GM19468 (cell line): ENCODE data around the gene ANKRD44.

ENCODE experiments used
- ATAC-seq: cut with Tn5 transposase; IDR thresholded peaks from one replicate; pipeline ENCODE4 v1.9.1; 2021; ENCODE audit warnings: mild to moderate bottlenecking, moderate library complexity, moderate number of reproducible peaks; ENCODE audit not compliant: unreplicated experiment; ENCODE audit errors: extremely low read depth

Gene ANKRD44

GRCh38 chr2:197131558-197131855 lies 179.1 kb downstream of the ANKRD44 start:
- ATAC-seq = peak; percentile 34

DNA sequence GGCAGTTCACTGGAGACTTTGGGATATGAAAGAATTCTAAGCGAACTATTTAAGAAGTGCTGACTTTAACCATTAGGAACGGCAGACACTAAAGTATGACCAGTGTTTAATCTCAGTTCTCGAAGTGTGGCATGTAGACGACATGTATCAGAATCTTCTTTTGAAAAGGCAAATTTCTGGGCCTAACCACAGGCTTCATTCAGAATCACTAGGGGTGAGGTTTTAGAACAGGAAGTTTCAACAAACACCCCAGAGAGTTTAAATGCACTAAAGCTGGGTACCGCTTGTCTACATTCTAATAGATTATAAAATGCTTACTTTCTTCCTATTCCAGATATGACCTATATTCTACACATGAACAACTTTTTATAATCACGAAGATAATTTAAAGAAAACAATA lies 180.3 kb downstream of the ANKRD44 start:
- ATAC-seq = peak; percentile 73

- no peak for ATAC-seq
Observed at GRCh38 chr2:197128897-197129296, 181.7 kb downstream of the ANKRD44 start.

DNA sequence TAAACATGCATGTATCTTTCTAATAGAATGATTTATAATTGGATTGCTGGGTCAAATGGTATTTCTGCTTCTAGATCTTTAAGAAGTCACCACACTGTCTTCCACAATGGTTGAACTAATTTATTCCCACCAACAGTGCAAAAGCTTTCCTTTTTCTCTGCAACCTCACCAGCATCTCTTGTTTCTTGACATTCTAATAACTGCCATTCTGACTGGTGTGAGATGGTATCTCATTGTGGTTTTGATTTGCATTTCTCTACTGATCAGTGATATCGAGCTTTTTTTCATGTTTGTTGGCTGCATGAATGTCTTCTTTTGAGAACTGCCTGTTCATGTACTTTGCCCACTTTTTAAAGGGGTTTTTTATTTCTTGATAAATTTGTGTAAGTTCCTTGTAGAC lies 182.5 kb downstream of the ANKRD44 start:
- ATAC-seq = no peak

DNA sequence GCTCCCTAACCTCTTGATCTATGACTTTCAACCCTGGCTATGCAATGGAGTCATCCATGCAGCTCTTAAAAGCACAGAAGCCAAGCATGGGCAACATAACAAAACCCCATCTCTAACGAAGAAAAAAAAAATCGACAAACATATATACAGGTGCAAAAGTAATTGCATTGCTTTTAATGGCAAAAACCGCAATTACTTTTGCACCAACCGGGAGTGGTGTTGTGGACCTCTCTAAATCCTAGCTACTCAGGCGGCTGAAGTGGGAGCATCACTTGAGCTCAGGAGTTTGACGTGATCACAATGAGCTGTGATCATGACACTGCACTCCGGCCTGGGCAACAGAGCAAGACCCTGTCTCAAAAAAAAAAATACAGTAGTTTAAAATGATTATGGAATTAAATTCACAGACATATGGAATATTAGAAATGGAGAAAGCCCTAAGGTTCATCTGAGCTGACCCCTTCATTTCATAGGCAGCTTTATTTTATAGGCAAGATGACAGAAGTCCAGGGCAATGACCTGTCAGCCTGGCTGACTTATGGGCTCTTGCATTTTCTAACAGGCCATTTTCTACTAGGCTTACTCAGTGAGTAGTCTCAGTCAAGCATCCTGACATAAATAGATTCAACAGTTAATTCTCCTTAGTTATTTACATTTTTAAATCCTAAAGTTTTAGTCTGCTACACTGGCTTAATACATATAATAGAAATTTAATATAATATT lies 183.8 kb downstream of the ANKRD44 start:
- ATAC-seq = no peak

DNA sequence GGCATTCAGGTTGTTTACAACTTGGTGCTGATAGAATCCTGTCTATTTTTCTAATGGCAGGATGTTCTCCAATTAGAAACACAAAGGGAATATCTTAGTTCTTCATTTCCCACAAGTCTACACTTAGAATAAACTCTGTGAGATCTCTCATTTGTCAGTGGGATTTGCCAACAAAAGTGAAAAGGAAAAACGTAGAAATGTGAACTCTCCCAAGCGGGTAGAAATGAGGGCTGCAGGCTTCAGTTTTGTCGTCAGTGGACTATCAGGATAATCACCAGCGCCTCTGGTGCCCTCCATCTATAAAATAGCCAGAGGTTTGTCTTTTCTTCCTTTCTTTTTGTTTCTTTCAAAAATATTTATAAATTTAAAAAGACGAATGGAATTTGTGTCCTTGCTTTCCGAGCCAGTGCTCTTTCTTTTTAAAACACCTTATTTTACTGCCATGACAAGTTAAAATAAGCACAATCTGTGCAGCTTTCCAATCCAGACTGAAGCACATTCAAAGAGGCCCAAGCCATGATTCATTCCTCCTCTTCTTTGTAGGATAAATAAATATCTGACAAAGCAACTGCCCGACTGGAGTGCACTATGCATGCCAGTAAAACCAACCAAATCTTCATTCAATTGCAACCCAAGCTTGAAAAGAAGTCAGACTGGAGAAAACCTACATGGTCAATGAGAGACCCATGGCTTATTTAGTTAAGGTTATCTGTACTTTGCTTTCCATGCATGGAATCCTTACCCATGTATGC lies 185.8 kb downstream of the ANKRD44 start:
- no peak for ATAC-seq

DNA sequence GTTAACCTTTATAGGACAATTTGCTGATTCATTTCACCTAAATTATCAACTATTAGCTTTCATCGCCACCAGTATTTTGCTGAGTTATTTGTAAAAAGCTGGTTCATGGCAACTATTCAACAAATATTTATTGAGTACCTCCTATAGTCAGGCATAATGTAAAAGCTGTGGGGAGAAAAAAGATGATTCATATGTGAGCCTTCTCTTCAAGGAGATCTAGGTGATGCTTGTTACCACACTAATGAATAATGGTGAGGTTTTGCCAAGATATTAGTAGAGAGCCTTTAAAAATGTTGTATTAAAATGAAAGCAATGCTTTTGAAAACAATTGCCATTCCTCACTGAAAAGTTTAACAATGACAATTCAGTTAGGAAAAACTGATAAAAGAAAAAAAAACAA lies 187.8 kb downstream of the ANKRD44 start:
- no peak for ATAC-seq

- no peak for ATAC-seq
Observed at GRCh38 chr2:197121756-197122385, 188.7 kb downstream of the ANKRD44 start.

- ATAC-seq = no peak
Observed at GRCh38 chr2:197121255-197121654, 189.3 kb downstream of the ANKRD44 start.

- ATAC-seq = no peak
Observed at GRCh38 chr2:197116306-197116879, 194.2 kb downstream of the ANKRD44 start.

- no peak for ATAC-seq
Observed at GRCh38 chr2:197115325-197115724, 195.3 kb downstream of the ANKRD44 start.

DNA sequence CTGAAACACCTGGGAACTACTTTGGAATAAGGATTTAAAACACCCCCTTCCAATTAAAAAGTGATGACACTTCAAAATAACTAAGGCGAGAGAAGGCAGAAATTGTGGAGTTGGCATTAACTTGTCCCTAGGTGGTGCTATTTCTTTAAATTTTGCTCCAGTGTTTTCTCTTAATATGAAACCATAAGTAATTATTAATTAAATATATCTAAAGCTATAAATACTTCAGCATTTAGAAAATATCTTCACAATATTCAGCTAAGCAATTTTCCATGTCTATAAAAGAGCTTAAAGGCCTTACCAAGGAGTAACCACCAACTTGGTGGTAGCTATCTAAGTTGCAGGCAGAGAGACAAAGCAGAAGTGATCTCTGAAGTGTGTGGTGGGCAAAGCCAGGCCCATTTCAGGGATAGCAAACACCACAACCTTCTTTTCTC lies 197.3 kb downstream of the ANKRD44 start:
- no peak for ATAC-seq

DNA sequence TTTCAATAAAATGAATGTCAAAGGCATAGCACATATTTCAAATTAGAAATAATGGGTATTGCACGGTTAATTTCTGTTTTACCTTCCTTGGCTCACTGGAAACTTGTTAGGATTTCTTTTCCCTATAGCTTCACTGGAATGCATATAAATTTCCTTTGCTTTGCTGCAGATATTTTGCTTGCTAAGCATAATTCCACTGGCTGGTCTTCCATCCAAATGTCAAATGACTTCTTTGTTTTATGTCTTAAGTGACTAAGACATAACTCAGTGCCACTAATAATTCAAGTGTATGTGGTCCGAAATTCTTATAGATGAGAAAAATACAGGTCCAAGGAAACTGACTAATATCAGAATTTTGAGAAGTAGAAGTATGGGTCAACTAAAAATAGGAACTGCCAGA lies 201.3 kb downstream of the ANKRD44 start:
- no peak for ATAC-seq

- ATAC-seq = no peak
Observed at GRCh38 chr2:197108758-197109157, 201.8 kb downstream of the ANKRD44 start.

- no peak for ATAC-seq
Observed at GRCh38 chr2:197107291-197108269, 203.0 kb downstream of the ANKRD44 start.

GRCh38 chr2:197103363-197103762 lies 207.2 kb downstream of the ANKRD44 start:
- no peak for ATAC-seq

DNA sequence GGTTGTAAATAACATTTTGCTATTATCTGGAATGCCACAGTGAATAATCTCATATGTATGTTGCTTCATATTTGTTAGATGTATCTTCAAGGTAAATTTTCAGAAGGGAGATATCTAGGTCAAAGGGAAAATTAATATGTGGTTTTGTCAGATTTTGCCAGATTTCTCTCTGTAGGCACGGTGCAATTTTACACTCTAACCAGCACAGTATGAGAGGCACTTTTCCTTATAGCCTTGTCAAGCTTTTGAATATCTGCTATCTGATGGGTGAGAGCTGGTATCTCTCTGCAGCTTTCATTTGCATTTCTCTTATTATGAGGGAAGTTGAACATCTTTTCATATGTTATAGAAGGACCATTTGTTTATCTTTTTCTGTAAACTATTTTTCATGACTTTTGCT lies 208.3 kb downstream of the ANKRD44 start:
- no peak for ATAC-seq

DNA sequence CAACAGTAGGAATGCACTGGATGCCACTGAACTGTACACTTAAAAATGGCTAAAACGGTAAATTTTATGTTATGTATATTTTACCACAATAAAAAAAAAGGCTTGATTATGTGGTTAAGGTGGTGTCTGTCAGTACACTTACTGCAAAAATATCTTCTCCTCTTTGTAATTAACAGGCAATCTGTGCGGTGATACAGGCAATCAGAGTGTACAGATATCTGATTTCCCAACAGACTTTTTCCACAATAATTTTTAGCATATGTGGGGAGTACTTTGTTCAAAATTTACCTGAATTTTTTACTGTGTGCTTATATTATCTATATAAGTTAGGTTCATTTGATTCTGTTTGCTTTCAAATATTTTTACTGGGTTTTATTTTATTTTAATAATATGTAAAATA lies 209.1 kb downstream of the ANKRD44 start:
- ATAC-seq = no peak

DNA sequence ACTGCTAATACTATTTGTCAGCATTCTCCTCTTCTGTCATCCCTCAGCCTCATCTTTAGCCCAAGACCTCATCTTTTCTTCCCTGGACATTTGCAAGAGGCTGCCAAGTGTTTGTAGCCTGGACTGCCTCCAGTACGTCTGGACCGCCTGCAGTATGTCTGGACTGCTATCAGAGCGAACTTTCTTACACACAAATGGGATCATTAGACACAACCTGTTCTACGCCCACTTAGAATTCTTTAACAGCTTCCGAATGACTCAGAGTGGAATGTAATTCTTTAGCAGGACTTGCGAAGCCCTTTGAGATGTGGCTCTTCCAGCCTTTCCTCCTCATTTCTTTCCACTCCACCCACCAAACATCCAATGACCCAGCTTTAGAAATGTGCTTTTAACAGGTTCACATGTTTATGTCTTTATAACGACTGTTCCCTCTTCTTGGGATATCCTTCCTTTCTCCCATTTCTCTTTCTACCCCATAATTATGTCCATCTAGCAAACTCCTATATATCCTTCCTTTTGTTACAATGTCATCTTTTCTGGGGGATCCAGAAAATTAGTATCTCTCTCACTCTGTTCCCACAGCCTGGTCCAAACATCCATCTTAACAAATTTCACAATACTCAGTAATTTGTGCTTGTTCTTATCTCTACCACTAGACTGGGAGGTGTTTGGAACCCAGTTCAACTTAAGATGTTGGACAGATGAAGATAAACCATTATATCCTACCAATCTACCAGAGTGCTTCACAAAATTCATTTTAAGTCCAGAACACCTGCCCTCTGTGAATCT lies 212.8 kb downstream of the ANKRD44 start:
- no peak for ATAC-seq
